Fibroblast of pulmonary artery (primary cell): ENCODE measurements around the gene ERCC4.

Source experiments
- DNase-seq: peaks from one replicate; pipeline ENCODE4 v3.0.0-alpha.2; 2010; ENCODE audit warnings: low read depth
- H3K4me3 ChIP-seq: replicated peaks from 2 replicates; pipeline ENCODE4 v1.5.1; 2011; ENCODE audit warnings: low read depth, mild to moderate bottlenecking, control low read depth, low read length, moderate library complexity
- TF ChIP-seq, protein P1 (sequence below): IDR thresholded peaks from 2 replicates; pipeline ENCODE4 v1.5.1; 2011; ENCODE audit warnings: mild to moderate bottlenecking, control low read depth, low read length, inconsistent platforms; ENCODE audit errors: missing control alignments

ERCC4 gene

DNA sequence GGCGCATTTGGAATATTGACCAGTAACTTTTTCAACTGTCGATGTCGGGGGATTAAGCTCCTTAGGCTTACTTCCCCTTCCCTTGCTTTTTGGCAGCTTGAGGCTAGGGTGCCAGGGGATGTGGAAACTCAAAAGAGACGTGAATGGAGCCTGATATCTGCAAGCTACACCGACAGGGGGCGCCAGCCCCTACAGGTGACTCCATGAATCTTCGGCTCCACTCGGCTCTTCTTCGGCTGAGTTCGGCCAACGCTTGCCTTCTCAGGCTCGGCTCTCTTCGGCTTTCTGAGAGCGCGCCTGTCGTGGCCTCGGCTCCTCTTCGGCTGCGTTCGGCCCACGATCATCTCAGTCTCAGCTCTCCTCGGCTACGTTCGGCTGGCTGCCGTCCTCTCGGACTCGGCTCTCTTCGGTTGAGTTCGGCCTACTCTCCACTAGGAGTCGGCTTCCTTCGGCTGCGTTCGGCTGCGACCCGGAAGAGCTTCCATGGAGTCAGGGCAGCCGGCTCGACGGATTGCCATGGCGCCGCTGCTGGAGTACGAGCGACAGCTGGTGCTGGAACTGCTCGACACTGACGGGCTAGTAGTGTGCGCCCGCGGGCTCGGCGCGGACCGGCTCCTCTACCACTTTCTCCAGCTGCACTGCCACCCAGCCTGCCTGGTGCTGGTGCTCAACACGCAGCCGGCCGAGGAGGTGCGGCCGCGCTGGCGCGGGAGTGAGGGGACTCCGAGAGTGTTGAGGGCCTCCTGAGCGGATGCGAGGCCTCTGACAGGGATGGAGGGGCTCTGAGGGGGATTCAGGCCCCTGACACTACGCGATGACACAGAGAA is at the start of gene ERCC4:
TSS of gene ERCC4 (plus strand) at position 472 of the 827 bp plus-strand sequence. CDS start at position 484, 12 bp downstream.
- peak within 1 kb of the TSS; percentile 91 for H3K4me3 ChIP-seq
- DNase-seq, result peak; percentile 99
- TF ChIP-seq, protein P1, sequence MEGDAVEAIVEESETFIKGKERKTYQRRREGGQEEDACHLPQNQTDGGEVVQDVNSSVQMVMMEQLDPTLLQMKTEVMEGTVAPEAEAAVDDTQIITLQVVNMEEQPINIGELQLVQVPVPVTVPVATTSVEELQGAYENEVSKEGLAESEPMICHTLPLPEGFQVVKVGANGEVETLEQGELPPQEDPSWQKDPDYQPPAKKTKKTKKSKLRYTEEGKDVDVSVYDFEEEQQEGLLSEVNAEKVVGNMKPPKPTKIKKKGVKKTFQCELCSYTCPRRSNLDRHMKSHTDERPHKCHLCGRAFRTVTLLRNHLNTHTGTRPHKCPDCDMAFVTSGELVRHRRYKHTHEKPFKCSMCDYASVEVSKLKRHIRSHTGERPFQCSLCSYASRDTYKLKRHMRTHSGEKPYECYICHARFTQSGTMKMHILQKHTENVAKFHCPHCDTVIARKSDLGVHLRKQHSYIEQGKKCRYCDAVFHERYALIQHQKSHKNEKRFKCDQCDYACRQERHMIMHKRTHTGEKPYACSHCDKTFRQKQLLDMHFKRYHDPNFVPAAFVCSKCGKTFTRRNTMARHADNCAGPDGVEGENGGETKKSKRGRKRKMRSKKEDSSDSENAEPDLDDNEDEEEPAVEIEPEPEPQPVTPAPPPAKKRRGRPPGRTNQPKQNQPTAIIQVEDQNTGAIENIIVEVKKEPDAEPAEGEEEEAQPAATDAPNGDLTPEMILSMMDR, result peak; percentile 95

DNA sequence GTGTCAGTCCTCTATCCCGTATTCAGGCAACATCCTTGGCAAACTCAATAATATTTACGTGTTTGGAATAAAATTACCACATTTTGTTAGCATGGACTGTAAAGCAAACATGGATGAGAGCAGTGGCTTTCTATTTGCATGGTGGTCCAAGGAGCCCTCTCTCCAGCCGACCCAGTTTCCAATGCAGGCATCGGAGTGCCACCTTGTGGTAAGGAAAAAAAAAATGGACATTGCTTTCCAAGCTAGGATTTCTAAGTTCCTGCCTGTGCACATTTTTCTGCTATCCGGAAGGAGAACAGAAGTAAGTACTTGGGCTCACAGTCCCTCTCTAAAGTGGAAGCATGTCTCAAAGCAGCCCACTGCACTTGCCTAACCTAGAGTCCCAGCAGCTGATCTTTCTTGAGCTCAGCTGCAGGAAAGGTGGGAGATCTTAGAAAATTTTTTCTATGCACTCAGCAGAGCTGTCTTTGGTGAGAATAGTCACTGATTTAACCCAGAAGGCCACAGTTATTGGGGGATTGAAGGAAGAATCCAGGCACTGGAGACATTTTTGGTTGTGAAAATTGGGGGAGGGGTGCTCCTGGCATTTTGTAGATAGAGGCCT is 46.0 kb upstream of the ERCC4 start:
- no peak overlapping the region for H3K4me3 ChIP-seq
- peak; percentile 41 for DNase-seq

DNA sequence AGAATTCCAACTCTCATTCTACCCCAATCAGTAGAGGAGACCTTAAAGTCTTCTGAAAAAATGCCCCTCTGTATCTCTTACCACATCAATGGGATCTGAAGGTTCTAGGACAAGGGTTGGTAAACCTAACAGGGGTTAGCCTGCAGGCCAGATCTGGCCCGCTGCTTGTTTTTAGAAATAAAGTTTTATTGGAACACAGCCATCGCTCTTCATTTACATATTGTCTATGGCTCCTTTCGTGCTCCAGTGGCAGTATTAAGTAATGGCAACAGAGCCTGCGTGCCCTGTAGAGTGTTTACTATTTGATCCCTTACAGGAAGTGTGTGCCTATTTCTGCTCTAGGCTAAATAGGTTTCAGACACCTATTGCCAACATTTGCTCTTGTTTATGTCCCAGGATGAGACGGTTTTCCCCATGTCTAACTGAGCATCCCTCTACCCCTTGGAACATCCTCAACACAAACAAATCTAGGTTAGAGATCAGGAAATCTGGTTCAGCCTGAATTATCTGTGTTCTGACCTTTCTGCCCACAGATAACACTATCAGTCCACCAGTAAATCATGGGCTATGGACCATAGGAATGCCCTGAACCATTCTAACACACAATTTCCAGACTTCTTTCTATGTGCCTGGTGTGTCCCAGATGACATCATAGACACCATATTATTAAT is 44.2 kb upstream of the ERCC4 start:
- DNase-seq, result no peak
- no peak overlapping the region for H3K4me3 ChIP-seq
- TF ChIP-seq, protein P1, result no peak

More for the DNA sequence above, 46.0 kb upstream of the ERCC4 start:
- TF ChIP-seq, protein P1, result peak; percentile 53

DNA sequence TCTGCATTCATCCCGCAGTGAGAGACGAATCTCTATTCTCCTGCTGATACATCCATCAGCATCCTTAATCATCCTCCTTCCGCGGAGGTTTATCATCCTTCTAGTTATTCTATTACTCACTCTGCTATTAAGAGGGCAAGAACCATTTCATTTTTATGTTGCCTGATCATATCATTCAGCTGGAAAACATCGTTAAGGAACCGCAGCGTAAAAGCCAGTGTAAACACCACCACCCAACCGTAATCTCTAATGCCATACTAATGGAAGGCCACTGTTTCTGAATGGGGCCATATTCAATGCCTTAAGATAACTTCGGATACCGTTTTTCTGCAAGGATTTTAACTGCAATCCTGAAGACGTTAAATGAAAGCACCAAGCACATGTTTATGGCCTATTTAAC is 36.7 kb upstream of the ERCC4 start:
- TF ChIP-seq, protein P1, result no peak
- DNase-seq, result no peak
- no peak overlapping the region for H3K4me3 ChIP-seq

DNA sequence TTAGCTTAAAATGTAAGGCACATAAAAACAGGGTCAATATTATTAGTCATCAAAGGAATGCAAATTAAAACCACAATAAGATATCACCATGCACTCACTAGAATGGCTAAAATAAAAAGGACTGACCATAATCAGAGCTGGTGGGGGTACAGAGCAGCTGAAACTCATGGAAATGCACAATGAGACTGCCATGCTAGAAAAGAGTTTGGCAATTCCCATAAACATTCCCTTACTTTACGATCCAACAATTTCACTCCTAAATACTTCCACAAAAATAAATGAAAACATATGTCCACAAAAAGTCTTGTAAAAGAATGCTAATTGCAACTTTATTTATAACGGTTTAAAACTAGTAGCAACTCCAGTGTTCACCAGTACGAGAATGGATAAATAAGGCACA is 36.1 kb upstream of the ERCC4 start:
- DNase-seq, result no peak
- TF ChIP-seq, protein P1, result no peak

DNA sequence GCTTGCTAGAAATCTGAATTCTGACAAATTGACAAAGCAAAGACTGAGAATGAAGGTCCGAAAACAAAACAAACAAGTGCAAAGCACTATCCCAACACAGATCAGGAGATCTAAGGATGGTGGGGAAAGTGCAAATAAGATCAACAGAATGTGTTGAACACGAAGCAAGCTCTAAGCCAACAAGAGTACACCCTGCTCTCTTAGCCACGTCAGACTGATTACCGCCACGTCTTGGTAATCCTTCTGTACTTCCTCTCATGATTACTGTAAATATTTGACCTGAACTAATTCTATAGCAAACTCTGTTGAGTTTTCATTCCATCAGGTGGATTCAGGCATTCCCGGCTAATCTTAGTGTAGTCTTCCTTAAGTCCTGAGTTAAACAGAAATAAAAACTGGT is 34.3 kb upstream of the ERCC4 start:
- no peak overlapping the region for H3K4me3 ChIP-seq
- DNase-seq, result no peak
- TF ChIP-seq, protein P1, result no peak

More for the DNA sequence above, 36.1 kb upstream of the ERCC4 start:
- H3K4me3 ChIP-seq, result no peak overlapping the region
